ENCODE measurements around the gene NUDT1.

The NUDT1 gene

DNA sequence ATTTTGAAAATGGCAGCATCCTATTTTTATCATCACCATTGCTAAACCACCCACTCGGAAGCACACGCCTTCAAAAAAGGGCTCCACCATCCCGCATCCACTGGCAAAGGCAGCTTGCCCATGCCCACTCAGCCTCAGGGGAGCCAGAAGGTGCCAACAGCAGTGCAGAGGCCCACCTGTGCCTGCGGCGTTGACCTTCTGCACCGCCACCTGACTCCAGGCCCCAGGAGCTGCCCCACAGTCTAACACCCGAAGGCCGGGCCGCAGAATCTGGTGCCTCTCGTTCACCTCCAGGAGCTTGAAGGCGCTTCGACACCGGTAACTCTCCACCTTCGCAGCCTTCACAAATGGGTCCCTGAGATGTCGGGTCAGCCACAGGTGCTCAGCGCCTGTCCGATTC lies 2.8 kb upstream of the NUDT1 start:
- no peak for DNase-seq (ENCODE audit: low read depth)
- TF ChIP-seq, protein P1, sequence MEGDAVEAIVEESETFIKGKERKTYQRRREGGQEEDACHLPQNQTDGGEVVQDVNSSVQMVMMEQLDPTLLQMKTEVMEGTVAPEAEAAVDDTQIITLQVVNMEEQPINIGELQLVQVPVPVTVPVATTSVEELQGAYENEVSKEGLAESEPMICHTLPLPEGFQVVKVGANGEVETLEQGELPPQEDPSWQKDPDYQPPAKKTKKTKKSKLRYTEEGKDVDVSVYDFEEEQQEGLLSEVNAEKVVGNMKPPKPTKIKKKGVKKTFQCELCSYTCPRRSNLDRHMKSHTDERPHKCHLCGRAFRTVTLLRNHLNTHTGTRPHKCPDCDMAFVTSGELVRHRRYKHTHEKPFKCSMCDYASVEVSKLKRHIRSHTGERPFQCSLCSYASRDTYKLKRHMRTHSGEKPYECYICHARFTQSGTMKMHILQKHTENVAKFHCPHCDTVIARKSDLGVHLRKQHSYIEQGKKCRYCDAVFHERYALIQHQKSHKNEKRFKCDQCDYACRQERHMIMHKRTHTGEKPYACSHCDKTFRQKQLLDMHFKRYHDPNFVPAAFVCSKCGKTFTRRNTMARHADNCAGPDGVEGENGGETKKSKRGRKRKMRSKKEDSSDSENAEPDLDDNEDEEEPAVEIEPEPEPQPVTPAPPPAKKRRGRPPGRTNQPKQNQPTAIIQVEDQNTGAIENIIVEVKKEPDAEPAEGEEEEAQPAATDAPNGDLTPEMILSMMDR (conservative IDR thresholded peaks at IDR 0.05; ENCODE audit: low read depth, low read length), result no peak

DNA sequence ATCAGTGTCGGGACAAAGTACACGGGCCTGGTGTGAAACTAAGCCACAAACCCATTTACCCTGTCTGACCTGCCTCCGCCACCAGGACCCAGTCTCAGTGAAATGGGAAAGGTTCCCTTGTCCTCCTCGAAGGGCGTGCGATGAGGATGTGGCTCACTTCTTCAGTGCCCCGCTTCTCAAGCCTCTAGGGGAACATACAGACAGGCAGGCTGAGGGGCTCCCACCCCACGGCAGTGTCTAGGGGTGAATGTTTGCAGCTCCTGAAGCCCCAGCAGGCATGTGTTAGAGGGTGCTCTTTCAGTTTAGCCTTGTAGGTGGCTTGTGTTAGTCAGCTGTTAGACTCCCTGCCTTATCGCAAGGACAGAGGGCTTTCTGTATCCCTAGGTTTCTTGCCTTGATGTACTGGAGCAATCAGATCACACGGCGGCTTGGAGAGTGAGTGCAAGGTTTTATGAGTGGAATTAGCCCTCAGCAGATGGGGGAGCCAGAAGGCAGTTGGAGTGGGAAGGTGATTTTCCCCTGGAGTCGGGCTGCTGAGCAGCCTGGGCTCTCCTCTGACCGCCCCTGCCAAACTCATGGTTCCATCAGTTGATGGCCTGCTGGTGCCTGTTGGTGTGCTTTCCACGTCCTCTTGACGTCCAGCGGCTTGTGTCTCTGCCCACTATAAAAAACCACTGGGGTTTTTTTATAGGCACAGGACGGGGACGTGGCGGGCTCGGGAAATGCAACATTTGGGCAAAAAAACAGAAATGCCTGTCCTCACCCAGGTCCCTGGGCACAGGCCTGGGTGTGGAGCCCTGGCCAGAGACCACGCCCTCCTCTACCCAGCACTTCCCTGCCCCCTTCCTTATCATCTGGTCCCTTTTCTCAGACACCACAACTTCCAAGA lies 759 bp downstream of the NUDT1 start:
- H3K4me3 ChIP-seq (ENCODE audit: low read depth, low read length), result peak overlapping the region; percentile 96
- TF ChIP-seq, protein P1 (conservative IDR thresholded peaks at IDR 0.05; ENCODE audit: low read depth, low read length), result peak; percentile 22
- DNase-seq (ENCODE audit: low read depth), result peak; percentile 30

More for the DNA sequence above, 2.8 kb upstream of the NUDT1 start:
- H3K4me3 ChIP-seq (ENCODE audit: low read depth, low read length), result no peak overlapping the region

DNA sequence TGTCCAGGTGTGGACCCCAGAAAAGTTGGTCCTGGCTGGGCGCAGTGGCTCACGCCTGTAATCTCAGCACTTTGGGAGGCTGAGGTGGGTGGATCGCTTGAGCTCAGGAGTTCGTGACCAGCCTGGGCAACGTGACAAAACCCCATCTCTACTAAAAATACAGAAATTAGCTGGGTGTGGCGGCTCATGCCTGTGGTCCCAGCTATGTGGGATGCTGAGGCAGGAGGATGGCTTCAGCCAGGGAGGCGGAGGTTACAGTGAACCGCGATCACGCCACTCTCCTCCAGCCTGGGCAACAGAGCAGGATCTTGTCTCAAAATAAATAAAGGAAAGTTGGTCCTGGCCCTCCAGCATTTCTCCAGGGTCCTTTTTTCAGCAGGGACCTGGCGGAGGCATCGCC lies 1.4 kb downstream of the NUDT1 start:
- TF ChIP-seq, protein P1 (conservative IDR thresholded peaks at IDR 0.05; ENCODE audit: low read depth, low read length), result no peak
- H3K4me3 ChIP-seq (ENCODE audit: low read depth, low read length), result no peak overlapping the region
- no peak for DNase-seq (ENCODE audit: low read depth)

DNA sequence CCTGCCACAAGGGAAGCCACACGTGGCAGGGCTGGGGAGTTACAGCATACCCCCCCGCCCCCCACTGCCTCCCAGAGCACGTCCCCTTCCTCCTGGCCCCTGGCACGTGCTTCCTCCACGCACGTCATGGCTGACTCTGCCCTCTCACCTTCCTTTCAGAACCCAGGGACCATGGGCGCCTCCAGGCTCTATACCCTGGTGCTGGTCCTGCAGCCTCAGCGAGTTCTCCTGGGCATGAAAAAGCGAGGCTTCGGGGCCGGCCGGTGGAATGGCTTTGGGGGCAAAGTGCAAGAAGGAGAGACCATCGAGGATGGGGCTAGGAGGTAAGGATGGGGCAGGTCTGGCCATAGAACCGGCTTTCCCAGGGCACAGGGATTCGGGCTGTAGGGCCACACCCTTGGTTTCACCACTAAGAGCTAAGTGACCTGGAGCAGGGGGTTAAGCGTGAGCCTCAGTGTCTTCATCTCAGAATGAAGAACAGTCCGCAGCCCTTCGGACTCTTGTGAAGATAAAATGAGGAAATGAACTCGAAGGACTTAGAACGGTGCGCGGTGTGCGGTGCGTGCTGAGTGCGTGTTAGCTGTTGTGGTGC lies 2.5 kb downstream of the NUDT1 start:
- no peak overlapping the region for H3K4me3 ChIP-seq (ENCODE audit: low read depth, low read length)
- DNase-seq (ENCODE audit: low read depth), result no peak
- TF ChIP-seq, protein P1 (conservative IDR thresholded peaks at IDR 0.05; ENCODE audit: low read depth, low read length), result no peak

DNA sequence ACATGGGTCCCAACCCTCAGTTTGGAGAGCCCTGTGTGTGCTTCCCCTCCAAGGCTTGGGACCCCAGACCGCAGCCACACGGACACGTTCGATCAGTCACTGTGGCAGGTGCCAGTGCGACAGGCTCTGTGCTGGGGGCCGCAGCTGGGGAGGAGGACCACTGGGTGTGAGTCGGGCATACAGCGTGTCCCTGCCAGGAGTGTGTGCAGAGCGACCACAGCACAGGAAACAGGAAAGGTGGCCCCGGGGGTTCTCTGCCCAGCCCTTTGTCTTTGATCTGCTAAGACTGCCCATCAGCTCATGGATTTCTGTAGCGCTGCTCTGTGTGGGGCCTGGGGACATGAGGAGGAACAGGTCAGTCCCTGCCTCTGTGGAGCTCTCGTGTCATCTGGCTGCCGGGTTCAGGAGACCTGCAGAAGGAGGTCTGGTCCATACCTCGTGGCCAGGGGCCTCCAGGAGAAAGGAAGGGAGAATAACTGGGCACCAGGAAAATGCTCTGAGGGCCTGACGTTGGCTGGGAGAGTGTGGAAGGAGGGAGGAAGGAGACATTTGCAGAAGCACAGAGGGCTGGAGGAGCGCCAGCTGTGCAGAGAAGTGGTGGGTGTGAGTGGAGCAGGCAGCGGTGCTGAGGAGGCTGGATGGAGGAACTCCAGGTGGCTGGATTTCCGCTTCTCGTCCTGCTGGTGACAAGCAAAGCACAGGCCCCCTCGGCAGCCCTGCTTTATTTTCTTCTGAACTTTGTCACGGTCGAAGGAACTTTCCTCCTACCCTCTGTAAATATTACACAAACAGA lies 4.1 kb downstream of the NUDT1 start:
- TF ChIP-seq, protein P1 (conservative IDR thresholded peaks at IDR 0.05; ENCODE audit: low read depth, low read length), result no peak
- H3K4me3 ChIP-seq (ENCODE audit: low read depth, low read length), result no peak overlapping the region
- DNase-seq (ENCODE audit: low read depth), result peak; percentile 56

DNA sequence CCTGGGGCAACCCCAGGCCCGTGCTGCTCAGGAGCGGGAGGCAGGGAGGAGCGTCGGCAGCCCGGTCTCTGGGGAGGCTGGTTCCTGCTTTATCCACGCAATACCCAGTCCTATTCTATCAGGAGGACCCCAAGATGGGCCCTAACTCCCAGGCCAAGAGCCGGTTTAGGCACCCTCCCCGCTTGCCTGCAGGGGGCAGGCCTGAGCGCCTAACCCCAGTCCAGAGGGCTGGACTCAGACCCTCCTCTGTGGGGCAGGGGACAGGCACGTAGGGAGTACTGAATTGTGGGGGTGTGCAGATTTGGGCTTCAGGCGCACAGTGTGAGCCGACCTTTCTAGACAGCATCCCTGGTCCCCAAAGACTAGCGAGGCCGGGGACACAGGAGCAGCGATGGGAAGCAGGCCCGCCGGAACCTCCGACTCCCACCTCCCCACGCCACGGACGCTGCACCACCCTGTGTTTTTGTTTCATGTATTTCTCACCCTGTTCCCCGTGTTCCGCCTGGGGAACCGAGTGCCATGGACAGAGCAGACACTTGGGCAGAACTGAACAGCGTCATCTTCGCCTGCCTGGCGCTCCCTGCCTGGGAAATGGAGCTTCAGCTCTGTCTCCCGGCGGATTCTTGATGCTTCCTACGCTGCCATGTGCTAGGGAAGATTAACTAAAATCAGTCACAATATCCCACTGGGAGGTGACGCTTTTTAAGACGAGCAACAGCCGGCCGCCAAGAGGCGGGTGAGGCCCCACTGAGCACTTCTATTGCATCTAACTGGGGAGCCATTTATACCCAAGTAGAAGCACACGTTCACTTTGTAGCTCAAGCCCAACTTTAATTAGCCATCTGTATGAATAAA lies 5.3 kb downstream of the NUDT1 start:
- peak; percentile 36 for DNase-seq (ENCODE audit: low read depth)
- no peak overlapping the region for H3K4me3 ChIP-seq (ENCODE audit: low read depth, low read length)
- TF ChIP-seq, protein P1 (conservative IDR thresholded peaks at IDR 0.05; ENCODE audit: low read depth, low read length), result peak; percentile 81

All from choroid plexus epithelial cell (primary cell).